K562 (cell line): Measurements from ENCODE around the gene CS. TPM values are rescaled to one million over a fixed set of nuclear protein-coding genes. Genes with fewer than 3 reads are reported as not detected.

Source experiments
- ATAC-seq: fragments of 200-7000 bp; cut with Tn5 transposase; 3 replicates; pipeline ENCODE4 v1.9.1; 2020; ENCODE audit warnings: moderate library complexity
- BruUV-seq: library from RNA; stranded (reverse); fragments of 400-500 nt; replicated peaks from 2 replicates; lab custom pipeline; 2021; lab: Mats Ljungman, UMichigan
- CTCF ChIA-PET: fragments of 300-600 bp; formaldehyde crosslinking; extraction: SDS; loops from one replicate; lab custom pipeline; 2021; ENCODE audit warnings: low intra/inter-chr PET ratio; lab: Yijun Ruan, JAX
- POLR2A ChIA-PET: fragments of 300-600, 350-650 bp; sonication (Branson Sonifier 250); formaldehyde crosslinking; extraction: SDS; loops from one replicate; lab custom pipeline; 2021; ENCODE audit warnings: antibody characterized with exemption, inconsistent platforms; lab: Yijun Ruan, JAX
- DNase-seq, 4 experiments: peaks; one replicate each; pipeline versions ENCODE4 v3.0.0 to v3.0.0-alpha.2; 2011 to 2018; ENCODE audit warnings: low spot score in 3 of 4, mixed read lengths in 3 of 4; ENCODE audit errors: extremely low read depth in 1 of 4
- FAIRE-seq: peaks from 2 replicates; lab custom pipeline; 2011; peaks lifted over from hg19 to GRCh38; lab: Jason Lieb, UNC
- H2AFZ ChIP-seq: 2 replicates; pipeline ENCODE4 v1.6.0; 2011; ENCODE audit warnings: low read depth, low read length, control low read depth, inconsistent platforms
- H3K27ac ChIP-seq: fragments of 200-600 bp; 3 replicates; pipeline ENCODE4 v1.8.0; 2011; ENCODE audit warnings: low read depth, mild to moderate bottlenecking, control low read depth, inconsistent platforms, low read length, moderate library complexity, mixed read lengths; ENCODE audit errors: extremely low read depth
- H3K27me3 ChIP-seq, 2 experiments: fragments of 300-600 bp in 1 of 2; 2 replicates in 1 of 2; 3 replicates in 1 of 2; pipeline versions ENCODE4 v1.6.0 to v1.8.0; 2011; ENCODE audit warnings: inconsistent platforms in 2 of 2, low read length in 2 of 2, mild to moderate bottlenecking in 1 of 2, mixed read lengths in 1 of 2, moderate library complexity in 1 of 2; ENCODE audit not compliant: control insufficient read depth in 2 of 2, insufficient read depth in 2 of 2
- H3K36me3 ChIP-seq: fragments of 300-600 bp; 3 replicates; pipeline ENCODE4 v1.8.0; 2011; ENCODE audit warnings: mild to moderate bottlenecking, low read length, inconsistent platforms; ENCODE audit not compliant: control insufficient read depth, insufficient read depth
- H3K4me1 ChIP-seq, 2 experiments: fragments of 200-600 bp in 1 of 2; replicated peaks in 1 of 2; 2 replicates in 1 of 2; 3 replicates in 1 of 2; pipeline versions ENCODE4 v1.5.1 to v1.8.0; 2011; ENCODE audit warnings: inconsistent platforms in 2 of 2, low read length in 2 of 2, mild to moderate bottlenecking in 1 of 2, mixed read lengths in 1 of 2, moderate library complexity in 1 of 2; ENCODE audit not compliant: control insufficient read depth in 2 of 2, insufficient read depth in 2 of 2
- H3K4me2 ChIP-seq: 2 replicates; pipeline ENCODE4 v1.6.1; 2011; ENCODE audit warnings: low read length, control low read depth, inconsistent platforms, mixed read lengths; ENCODE audit not compliant: insufficient read depth
- H3K4me3 ChIP-seq: fragments of 200-600 bp; sonication (generic), shearing (Covaris generic); 2 replicates; pipeline ENCODE4 v1.5.1; 2016; ENCODE audit warnings: control low read depth, inconsistent platforms
- H3K79me2 ChIP-seq: fragments of 200-600 bp; 3 replicates; pipeline ENCODE4 v1.8.0; 2011; ENCODE audit warnings: low read length, inconsistent platforms; ENCODE audit not compliant: control insufficient read depth, insufficient read depth
- H3K9ac ChIP-seq, 2 experiments: 2 replicates each; pipeline versions ENCODE4 v1.6.0 to v1.6.1; 2011; ENCODE audit warnings: low read depth in 2 of 2, low read length in 2 of 2, control low read depth in 1 of 2, inconsistent platforms in 1 of 2, mild to moderate bottlenecking in 1 of 2, mixed read lengths in 1 of 2; ENCODE audit not compliant: insufficient read depth in 1 of 2
- H3K9me1 ChIP-seq: one replicate; pipeline ENCODE4 v1.6.0; 2011; ENCODE audit warnings: inconsistent platforms, mild to moderate bottlenecking, low read length, moderate library complexity; ENCODE audit not compliant: control insufficient read depth, insufficient read depth
- H3K9me3 ChIP-seq: replicated peaks from 2 replicates; pipeline ENCODE4 v1.5.1; 2011; ENCODE audit warnings: low read depth, low read length, inconsistent platforms; ENCODE audit not compliant: control insufficient read depth, insufficient read depth
- H4K20me1 ChIP-seq: replicated peaks from 2 replicates; pipeline ENCODE4 v1.6.1; 2011; ENCODE audit warnings: low read length, inconsistent platforms, mixed read lengths; ENCODE audit not compliant: control insufficient read depth, insufficient read depth
- FOXK1 ChIP-seq: sonication (generic); formaldehyde crosslinking; IDR thresholded peaks from 2 replicates; pipeline ENCODE4 v1.8.0; 2022; ENCODE audit warnings: missing genetic modification reagents, mild to moderate bottlenecking, borderline replicate concordance
- JUND ChIP-seq, 2 experiments: IDR thresholded peaks; 2 replicates in 1 of 2; 3 replicates in 1 of 2; pipeline ENCODE4 v1.6.1; 2011; ENCODE audit warnings: borderline replicate concordance in 2 of 2, low read depth in 2 of 2, low read length in 2 of 2, improper control_type of control experiment in 1 of 2, missing biosample characterization in 1 of 2, missing genetic modification characterization in 1 of 2, missing genetic modification reagents in 1 of 2
- MED1 ChIP-seq: sonication (generic); formaldehyde crosslinking; IDR thresholded peaks from 2 replicates; pipeline ENCODE4 v1.8.1; 2023; ENCODE audit warnings: missing genetic modification reagents, borderline replicate concordance
- PTTG1 ChIP-seq: fragments of 450-650 bp; IDR thresholded peaks from 2 replicates; pipeline ENCODE4 v1.6.1; 2016; ENCODE audit warnings: low read depth, mild to moderate bottlenecking, missing genetic modification characterization, missing compliant biosample characterization
- STAT5B ChIP-seq: fragments of 250-450 bp; sonication (Bioruptor Pico); IDR thresholded peaks from 2 replicates; pipeline ENCODE4 v1.8.0; 2021; ENCODE audit warnings: mild to moderate bottlenecking, inconsistent platforms
- ZNF197 ChIP-seq: fragments of 200-800 bp; sonication (Bioruptor generic); IDR thresholded peaks from 2 replicates; pipeline ENCODE4 v1.6.1; 2016; ENCODE audit warnings: low read depth, missing genetic modification characterization, missing compliant biosample characterization
- WGBS: fragments of 100-300 bp; shearing (Covaris generic); methylation state at CpG from one replicate; pipeline ENCODE4 v1.1.6; 2016; ENCODE audit warnings: low coverage, mixed read lengths; ENCODE audit not compliant: insufficient coverage; ENCODE audit errors: missing lambda C conversion rate; 5-methylcytosine and 5-hydroxymethylcytosine counted together
- in situ Hi-C: fragments of 300-500 bp; cut with MboI; formaldehyde crosslinking; loops from 4 replicates; pipeline ENCODE4 v1.15.0; 2018; ENCODE audit warnings: inconsistent platforms, mixed read lengths
- intact Hi-C: fragments of 100-400 bp; cut with micrococcal nuclease; formaldehyde crosslinking; loops from 2 replicates; pipeline ENCODE4 v1.14.2; 2022
- polyA plus RNA-seq, 8 experiments: library from polyadenylated mRNA; depleted of rRNA in 4 of 8; stranded (reverse) in 5 of 8; unstranded in 3 of 8; fragments of >200 nt; fragmentation: Nextera tagmentation in 2 of 8; fragmentation: Illumina TruSeq in 1 of 8; extraction: Ambion mirVana in 2 of 8; extraction: Trizol in 1 of 8; gene quantifications; 2 replicates each; pipeline versions ENCODE4 v1.2.1 to v1.2.3, GENCODE V29; 2011 to 2014; ENCODE audit warnings: inconsistent platforms in 1 of 8, missing spikeins in 1 of 8
- total RNA-seq, 7 experiments: library from RNA; depleted of rRNA in 6 of 7; stranded (reverse); fragments of >200 nt in 6 of 7; fragmentation: Illumina TruSeq in 2 of 7; extraction: Trizol in 2 of 7; gene quantifications; 2 replicates each; pipeline versions ENCODE4 v1.2.1 to v1.2.3, GENCODE V29; 2011 to 2021; ENCODE audit warnings: low replicate concordance in 1 of 7
- TF ChIP-seq, protein P1 (sequence below), 2 experiments: fragments of 450-650 bp; formaldehyde crosslinking in 1 of 2; IDR thresholded peaks; 2 replicates each; pipeline versions ENCODE4 v1.4.0 to v1.6.1; 2014 to 2020; ENCODE audit warnings: mild to moderate bottlenecking in 2 of 2, borderline replicate concordance in 1 of 2, low read depth in 1 of 2
- TF ChIP-seq, protein P2 (sequence below), 2 experiments: fragments of 450-650 bp; IDR thresholded peaks; 2 replicates each; pipeline ENCODE4 v1.6.1; 2018; ENCODE audit warnings: mild to moderate bottlenecking in 2 of 2, low read depth in 1 of 2; ENCODE audit not compliant: partially characterized antibody in 2 of 2

The CS gene
- total and polyA plus RNA-seq, 9 of the 15 experiments (the other 6 are each of a cell fraction or from before 2014, with no cell fraction given): 99.9 to 390 (median 149) TPM

DNA sequence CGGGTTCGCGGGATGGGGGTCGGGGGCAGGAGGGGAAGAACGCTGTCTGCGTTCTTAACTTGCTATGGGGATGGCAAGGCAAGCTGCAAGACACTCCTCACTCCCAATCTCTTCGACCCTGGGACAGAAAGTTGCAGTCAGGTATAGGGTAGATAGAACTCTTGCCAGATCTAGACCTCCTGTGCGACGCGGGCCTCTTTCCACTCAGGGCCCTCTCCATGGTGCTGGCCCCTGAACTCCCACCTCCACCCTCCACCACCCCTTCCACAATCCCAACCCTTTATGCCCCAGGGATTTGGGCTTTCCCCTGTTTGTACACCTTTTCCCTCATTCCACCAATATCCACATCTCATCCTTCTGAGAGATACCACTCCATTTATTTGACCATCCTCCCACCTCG is 75.2 kb downstream of the CS start:
- Histone ChIP-seq H3K9me3 (no peaks in the 10 kb centered on the region), H3K9ac (peak overlapping the region; percentile 81 to 92; a peak in 3 of 4 replicates), H3K4me2 (peak overlapping the region; percentile 97), H3K27ac (peak overlapping the region; percentile 72; the same call in 2 of the 3 replicates), H3K27me3 (no peaks in the 10 kb centered on the region), H3K9me1 (no peaks in the 10 kb centered on the region), H3K4me1 (peaks cover 28 to 31% of the 10 kb centered on the region in 2 experiments; a peak in 4 of 5 replicates), H3K36me3 (peaks cover 9% of the 10 kb centered on the region; the same call in 2 of the 3 replicates), H3K4me3 (peak overlapping the region; percentile 95), H2AFZ (peak overlapping the region; percentile 96), H3K79me2 (peaks cover 39% of the 10 kb centered on the region), H4K20me1 (no peaks in the 10 kb centered on the region)
- POLR2A ChIA-PET: no interaction called here
- no TSS peak for BruUV-seq
- WGBS: 20% methylated on average over 8 of the region's 11 CpGs
- CTCF ChIA-PET: interaction anchor here (0.6 to 2.8 kb wide), 4 partner anchors 9 to 106 kb away, joined by 3 to 31 read pairs (median 14); partner anchors contain the start of gene ZC3H10
- intact Hi-C loops: loop anchor here (1.0 to 10.0 kb wide), 6 partner anchors 19 to 180 kb away; partner anchors contain the start of genes ANKRD52, COQ10A and RPS26
- no peak for FAIRE-seq
- ATAC-seq: no peak
- in situ Hi-C loops: no loop called here
- DNase-seq: peak in 1 of 4 experiments; percentile 35
- no peak for TF ChIP-seq MED1 (CRISPR knock-in tag)
- TF ChIP-seq PTTG1 (tag): no peak
- TF ChIP-seq, protein P1, sequence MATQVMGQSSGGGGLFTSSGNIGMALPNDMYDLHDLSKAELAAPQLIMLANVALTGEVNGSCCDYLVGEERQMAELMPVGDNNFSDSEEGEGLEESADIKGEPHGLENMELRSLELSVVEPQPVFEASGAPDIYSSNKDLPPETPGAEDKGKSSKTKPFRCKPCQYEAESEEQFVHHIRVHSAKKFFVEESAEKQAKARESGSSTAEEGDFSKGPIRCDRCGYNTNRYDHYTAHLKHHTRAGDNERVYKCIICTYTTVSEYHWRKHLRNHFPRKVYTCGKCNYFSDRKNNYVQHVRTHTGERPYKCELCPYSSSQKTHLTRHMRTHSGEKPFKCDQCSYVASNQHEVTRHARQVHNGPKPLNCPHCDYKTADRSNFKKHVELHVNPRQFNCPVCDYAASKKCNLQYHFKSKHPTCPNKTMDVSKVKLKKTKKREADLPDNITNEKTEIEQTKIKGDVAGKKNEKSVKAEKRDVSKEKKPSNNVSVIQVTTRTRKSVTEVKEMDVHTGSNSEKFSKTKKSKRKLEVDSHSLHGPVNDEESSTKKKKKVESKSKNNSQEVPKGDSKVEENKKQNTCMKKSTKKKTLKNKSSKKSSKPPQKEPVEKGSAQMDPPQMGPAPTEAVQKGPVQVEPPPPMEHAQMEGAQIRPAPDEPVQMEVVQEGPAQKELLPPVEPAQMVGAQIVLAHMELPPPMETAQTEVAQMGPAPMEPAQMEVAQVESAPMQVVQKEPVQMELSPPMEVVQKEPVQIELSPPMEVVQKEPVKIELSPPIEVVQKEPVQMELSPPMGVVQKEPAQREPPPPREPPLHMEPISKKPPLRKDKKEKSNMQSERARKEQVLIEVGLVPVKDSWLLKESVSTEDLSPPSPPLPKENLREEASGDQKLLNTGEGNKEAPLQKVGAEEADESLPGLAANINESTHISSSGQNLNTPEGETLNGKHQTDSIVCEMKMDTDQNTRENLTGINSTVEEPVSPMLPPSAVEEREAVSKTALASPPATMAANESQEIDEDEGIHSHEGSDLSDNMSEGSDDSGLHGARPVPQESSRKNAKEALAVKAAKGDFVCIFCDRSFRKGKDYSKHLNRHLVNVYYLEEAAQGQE (IDR thresholded peaks at IDR 0.05; ENCODE audit: borderline replicate concordance): peak; percentile 96
- TF ChIP-seq, protein P1 (CRISPR knock-in tag; IDR thresholded peaks at IDR 0.05; ENCODE audit: low read depth): peak; percentile 88
- TF ChIP-seq STAT5B (CRISPR knock-in tag): no peak
- TF ChIP-seq JUND (IDR thresholded peaks at IDR 0.05; ENCODE audit: borderline replicate concordance, low read depth, low read length): no peak
- TF ChIP-seq JUND (tag; IDR thresholded peaks at IDR 0.05; ENCODE audit: borderline replicate concordance, low read depth, low read length): no peak
- 0 out of 2 replicates have a peak, but pooled peaks have one; percentile 22 for TF ChIP-seq ZNF197 (CRISPR knock-in tag)
- TF ChIP-seq, protein P2, sequence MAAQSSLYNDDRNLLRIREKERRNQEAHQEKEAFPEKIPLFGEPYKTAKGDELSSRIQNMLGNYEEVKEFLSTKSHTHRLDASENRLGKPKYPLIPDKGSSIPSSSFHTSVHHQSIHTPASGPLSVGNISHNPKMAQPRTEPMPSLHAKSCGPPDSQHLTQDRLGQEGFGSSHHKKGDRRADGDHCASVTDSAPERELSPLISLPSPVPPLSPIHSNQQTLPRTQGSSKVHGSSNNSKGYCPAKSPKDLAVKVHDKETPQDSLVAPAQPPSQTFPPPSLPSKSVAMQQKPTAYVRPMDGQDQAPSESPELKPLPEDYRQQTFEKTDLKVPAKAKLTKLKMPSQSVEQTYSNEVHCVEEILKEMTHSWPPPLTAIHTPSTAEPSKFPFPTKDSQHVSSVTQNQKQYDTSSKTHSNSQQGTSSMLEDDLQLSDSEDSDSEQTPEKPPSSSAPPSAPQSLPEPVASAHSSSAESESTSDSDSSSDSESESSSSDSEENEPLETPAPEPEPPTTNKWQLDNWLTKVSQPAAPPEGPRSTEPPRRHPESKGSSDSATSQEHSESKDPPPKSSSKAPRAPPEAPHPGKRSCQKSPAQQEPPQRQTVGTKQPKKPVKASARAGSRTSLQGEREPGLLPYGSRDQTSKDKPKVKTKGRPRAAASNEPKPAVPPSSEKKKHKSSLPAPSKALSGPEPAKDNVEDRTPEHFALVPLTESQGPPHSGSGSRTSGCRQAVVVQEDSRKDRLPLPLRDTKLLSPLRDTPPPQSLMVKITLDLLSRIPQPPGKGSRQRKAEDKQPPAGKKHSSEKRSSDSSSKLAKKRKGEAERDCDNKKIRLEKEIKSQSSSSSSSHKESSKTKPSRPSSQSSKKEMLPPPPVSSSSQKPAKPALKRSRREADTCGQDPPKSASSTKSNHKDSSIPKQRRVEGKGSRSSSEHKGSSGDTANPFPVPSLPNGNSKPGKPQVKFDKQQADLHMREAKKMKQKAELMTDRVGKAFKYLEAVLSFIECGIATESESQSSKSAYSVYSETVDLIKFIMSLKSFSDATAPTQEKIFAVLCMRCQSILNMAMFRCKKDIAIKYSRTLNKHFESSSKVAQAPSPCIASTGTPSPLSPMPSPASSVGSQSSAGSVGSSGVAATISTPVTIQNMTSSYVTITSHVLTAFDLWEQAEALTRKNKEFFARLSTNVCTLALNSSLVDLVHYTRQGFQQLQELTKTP (IDR thresholded peaks at IDR 0.05; ENCODE audit: low read depth in 1 of 2, partially characterized antibody in 2 of 2): peak in 1 of 2 experiments; percentile 47
- TF ChIP-seq FOXK1 (CRISPR knock-in tag): no peak
